H7 (cell line): Measurements from ENCODE around the gene CCL27. TPM values are rescaled to one million over a fixed set of nuclear protein-coding genes. Genes with fewer than 3 reads are reported as not detected.
A peak's percentile ranks its signal among the peaks of the same experiment; 100 is the strongest.

Experiments
- DNase-seq: peaks from one replicate; pipeline ENCODE4 v3.0.0; 2012
- H3K27me3 ChIP-seq: 2 replicates; pipeline ENCODE4 v1.6.0; 2011; ENCODE audit warnings: mild to moderate bottlenecking, low read length; ENCODE audit not compliant: control insufficient read depth, insufficient read depth
- H3K36me3 ChIP-seq: replicated peaks from 2 replicates; pipeline ENCODE4 v1.5.1; 2011; ENCODE audit warnings: low read length; ENCODE audit not compliant: control insufficient read depth, insufficient read depth
- H3K4me3 ChIP-seq: 2 replicates; pipeline ENCODE4 v1.5.1; 2011; ENCODE audit warnings: low read depth, mild to moderate bottlenecking, control low read depth, low read length, moderate library complexity; ENCODE audit not compliant: insufficient read depth
- total RNA-seq: library from RNA; depleted of rRNA; stranded (reverse); fragments of >200 nt; shearing (Covaris generic); gene quantifications from 2 replicates; pipeline ENCODE4 v1.2.3, GENCODE V29; 2014

The CCL27 gene
- total RNA-seq, 1 experiment from 2014 or later, result 0.10 TPM

DNA sequence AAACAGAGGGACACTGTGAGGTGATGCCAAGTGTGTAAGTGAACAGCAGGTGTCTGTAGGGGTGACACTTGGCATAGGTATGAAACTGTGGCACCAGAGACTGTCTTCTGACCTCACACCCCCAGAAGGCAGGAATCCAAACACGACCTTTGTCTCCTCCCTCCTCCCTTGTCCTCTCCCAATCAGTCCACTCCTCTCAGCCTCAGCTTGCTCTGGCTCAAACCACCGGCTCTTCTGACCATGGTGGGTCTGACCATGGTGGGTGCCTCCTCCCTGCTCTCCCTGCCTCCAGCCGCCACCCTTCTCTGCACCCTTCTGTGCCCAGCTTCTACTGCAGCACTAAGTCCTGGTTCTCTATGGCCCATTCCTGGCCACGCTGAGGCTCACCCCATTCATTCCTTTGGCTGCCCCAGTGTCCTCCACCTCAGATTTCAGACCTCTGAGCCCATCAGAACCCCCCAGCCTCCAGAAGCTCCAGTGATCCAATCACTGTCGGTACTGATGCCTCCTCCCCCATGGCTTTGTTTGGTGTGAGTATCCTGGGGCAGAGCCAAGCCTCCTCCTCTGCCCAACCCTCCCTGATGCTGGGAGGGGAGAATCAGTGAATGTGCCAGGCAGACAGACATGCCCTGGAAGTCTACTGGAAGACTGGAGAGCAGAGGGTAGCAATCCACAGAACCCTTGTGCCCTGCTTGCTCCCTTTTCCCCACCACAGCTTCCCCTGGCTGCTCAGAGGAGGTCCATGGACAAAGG is 31.9 kb downstream of the CCL27 start:
- DNase-seq, result no peak
- peaks cover 69% of the 10 kb centered on the region for H3K27me3 ChIP-seq
- H3K36me3 ChIP-seq, result peaks cover 3% of the 10 kb centered on the region
- H3K4me3 ChIP-seq, result no peak overlapping the region

DNA sequence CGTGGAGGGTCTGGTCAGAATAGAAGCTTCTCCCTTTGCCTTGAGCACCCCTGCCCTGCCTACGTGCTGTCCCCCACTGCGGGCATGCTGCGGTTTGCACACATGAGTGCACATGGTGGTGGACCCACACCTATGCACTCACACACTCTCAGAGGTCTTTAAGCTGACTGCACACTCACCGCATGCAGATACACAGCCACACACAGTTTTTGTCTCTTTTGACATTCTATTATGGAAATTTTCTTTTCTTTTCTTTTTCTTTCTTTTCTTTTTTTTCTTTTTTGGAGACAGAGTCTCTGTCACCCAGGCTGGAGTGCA is 33.0 kb downstream of the CCL27 start:
- H3K36me3 ChIP-seq, result no peaks in the 10 kb centered on the region
- peak; percentile 29 for DNase-seq
- H3K27me3 ChIP-seq, result peaks cover 80% of the 10 kb centered on the region
- H3K4me3 ChIP-seq, result no peak overlapping the region

DNA sequence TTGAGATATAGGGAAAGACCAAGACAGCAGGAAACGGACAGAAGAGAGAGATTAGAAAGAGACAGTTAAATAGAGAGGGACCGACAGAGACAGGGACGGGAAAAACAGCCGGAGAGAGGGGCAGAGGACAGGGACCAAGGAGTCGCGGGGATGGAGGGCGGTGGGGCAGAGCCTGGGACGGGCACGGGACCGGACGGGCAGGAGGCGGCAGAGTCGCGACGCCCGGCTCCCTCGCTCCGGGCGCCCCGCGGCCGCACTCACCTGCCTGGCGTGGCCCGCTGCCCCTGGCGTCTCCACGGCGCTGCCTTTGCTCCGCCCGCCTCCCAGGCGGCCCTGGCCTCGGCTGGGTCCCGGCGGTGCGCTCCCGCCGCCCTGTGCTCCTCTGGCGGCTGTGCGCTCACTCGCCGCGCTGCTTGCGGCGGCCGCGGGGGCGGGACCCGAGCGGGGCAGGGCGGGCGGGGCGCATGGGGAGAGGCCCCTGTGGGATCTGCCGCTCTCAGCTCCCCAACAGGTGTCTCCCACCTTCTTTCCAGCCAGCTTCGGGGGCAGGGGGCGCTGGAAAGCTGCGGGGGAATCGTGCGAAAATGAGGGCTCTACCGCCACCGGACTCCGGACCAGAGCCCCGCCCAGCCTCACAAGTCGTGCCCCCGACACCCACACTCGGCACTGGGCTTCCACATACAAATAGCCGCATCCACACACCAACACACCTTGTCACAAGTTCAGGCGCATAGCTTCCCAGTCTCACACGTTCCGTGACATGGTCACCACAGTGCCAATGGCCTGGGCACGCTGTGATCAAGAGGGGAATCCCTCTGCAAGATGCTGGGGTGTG is 33.6 kb downstream of the CCL27 start, which contains the start of gene ARID3C:
ARID3C (minus strand) TSS at position 411 of the 835 bp plus-strand sequence. CDS start 1,052 bp downstream, outside the sequence.
- DNase-seq, result peak; percentile 90
- peaks cover 86% of the 10 kb centered on the region for H3K27me3 ChIP-seq
- peak within 1 kb of the TSS; percentile 34 for H3K4me3 ChIP-seq
- H3K36me3 ChIP-seq, result no peaks in the 10 kb centered on the region

DNA sequence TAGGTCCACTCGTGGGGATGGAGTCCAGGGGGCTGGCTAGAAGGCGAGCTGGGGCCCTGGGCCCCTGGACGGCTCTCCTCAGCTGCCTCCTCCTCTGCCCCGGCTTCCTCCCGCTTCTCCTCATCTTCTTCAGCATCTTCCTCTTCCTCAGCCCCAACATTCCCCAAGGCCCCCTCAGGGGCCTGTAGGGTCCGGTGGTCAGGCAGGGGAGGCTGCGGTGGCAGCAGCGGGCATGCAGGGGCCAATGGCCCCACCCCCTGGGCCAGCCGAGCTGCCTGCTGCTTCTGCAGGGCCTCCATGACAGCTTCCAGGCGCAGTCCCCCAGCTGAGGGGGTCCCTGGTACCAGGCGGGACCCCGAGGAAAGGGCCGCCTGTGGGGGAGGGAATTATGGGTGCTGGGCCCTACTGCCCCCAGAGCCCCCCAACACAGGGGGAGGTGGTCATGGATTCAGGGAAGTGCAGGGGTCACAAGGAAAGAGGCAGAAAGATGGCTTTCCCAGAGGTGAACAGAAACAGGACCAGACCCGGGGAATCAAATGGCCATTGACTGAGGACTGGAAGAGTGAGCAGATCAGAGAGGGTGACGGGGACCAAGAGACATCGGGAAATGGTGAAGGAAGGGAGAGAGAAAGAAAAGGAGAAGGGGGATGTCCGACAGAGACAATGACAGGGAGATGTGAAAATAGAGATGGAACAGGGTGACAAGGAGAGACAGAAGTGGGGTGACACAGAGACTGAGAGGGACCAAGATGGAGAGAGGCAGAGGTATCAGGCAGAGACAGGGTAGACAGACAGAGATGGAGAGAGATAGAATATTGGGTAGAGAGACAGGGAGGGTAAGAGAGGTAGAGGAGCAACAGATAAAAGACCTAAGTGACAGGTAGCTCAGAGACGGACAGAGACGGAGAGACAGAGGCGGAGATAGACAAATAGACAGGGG is 34.5 kb downstream of the CCL27 start:
- Histone ChIP-seq H3K4me3 (peak overlapping the region; percentile 34; the same call in 1 of the 2 replicates), H3K36me3 (no peaks in the 10 kb centered on the region), H3K27me3 (peaks cover 92% of the 10 kb centered on the region)
- no peak for DNase-seq

GRCh38 chr9:34625186-34625486 is 37.3 kb downstream of the CCL27 start:
- DNase-seq, result no peak
- Histone ChIP-seq H3K27me3 (peaks cover 73% of the 10 kb centered on the region), H3K36me3 (no peaks in the 10 kb centered on the region), H3K4me3 (no peak overlapping the region)

GRCh38 chr9:34624475-34625185 is 37.8 kb downstream of the CCL27 start:
- peak; percentile 83 for DNase-seq
- H3K4me3 ChIP-seq, result 0 out of 2 replicates have a peak overlapping the region, but pooled peaks have one; percentile 5
- H3K27me3 ChIP-seq, result peaks cover 68% of the 10 kb centered on the region
- no peaks in the 10 kb centered on the region for H3K36me3 ChIP-seq

GRCh38 chr9:34623374-34624235 is 38.9 kb downstream of the CCL27 start:
- DNase-seq, result peak; percentile 68
- Histone ChIP-seq H3K4me3 (no peak overlapping the region), H3K36me3 (no peaks in the 10 kb centered on the region), H3K27me3 (peaks cover 58% of the 10 kb centered on the region)

GRCh38 chr9:34620061-34620994 is 42.1 kb downstream of the CCL27 start, which contains the start of gene DCTN3:
Gene DCTN3 (minus strand): TSS chr9:34620495. CDS start chr9:34620464, 31 bp downstream.
- no peaks in the 10 kb centered on the region for H3K36me3 ChIP-seq
- peaks cover 25% of the 10 kb centered on the region for H3K27me3 ChIP-seq
- DNase-seq, result peak; percentile 96
- peak within 1 kb of the TSS; percentile 64 for H3K4me3 ChIP-seq

- no peaks in the 10 kb centered on the region; the same call in 1 of the 2 replicates for H3K27me3 ChIP-seq
- no peaks in the 10 kb centered on the region for H3K36me3 ChIP-seq
- no peak for DNase-seq
- no peak overlapping the region for H3K4me3 ChIP-seq
Measured at GRCh38 chr9:34615132-34615531, 47.3 kb downstream of the CCL27 start.

- Histone ChIP-seq H3K27me3 (no peaks in the 10 kb centered on the region; the same call in 1 of the 2 replicates), H3K4me3 (peak overlapping the region; percentile 79), H3K36me3 (no peaks in the 10 kb centered on the region)
- peak; percentile 91 for DNase-seq
Measured at GRCh38 chr9:34612788-34613390, 49.6 kb downstream of the CCL27 start.
